ENCODE data around the gene PCDHA8. TPM values are rescaled to one million over a fixed set of nuclear protein-coding genes. Genes with fewer than 3 reads are reported as not detected.
A peak's percentile ranks its signal among the peaks of the same experiment; 100 is the strongest.
"Not testable (repeated sequence)": the region's sequence is repeated elsewhere in the genome, so short reads cannot be mapped to it uniquely, and the experiment has no call there.

Gene PCDHA8
- total and polyA plus RNA-seq, 2 donors from 2014 or later = 0.82 TPM; not detected in 1

- DNase-seq (peak in 1 of 5 donors; percentile 66), FAIRE-seq (no peak)
- intact Hi-C loops (cut with DNase I) = no loop called here
- H3K27me3 ChIP-seq (ENCODE audit: control insufficient read depth, insufficient read depth, low read length) = no peaks in the 10 kb centered on the region
- no peaks in the 10 kb centered on the region for H3K4me1 ChIP-seq (ENCODE audit: control insufficient read depth in 2 of 3, insufficient read depth in 2 of 3, low read depth in 1 of 3, low read length in 3 of 3)
- H3K36me3 ChIP-seq (ENCODE audit: control insufficient read depth in 2 of 3, insufficient read depth in 3 of 3, low read length in 3 of 3) = no peaks in the 10 kb centered on the region
- no peak for TF ChIP-seq CTCF (IDR thresholded peaks at IDR 0.05; ENCODE audit: borderline replicate concordance, extremely low read depth, insufficient read depth)
- no peak overlapping the region for H3K27ac ChIP-seq (ENCODE audit: low read depth in 2 of 2, low read length in 2 of 2)
- H3K9me3 ChIP-seq (ENCODE audit: control insufficient read depth in 2 of 3, insufficient read depth in 1 of 3, low read length in 3 of 3) = peaks cover 0 to 10% (median 3%) of the 10 kb centered on the region in 3 donors
- H3K9ac ChIP-seq (ENCODE audit: low read length in 3 of 3) = no peak overlapping the region
- no peak overlapping the region for H3K4me3 ChIP-seq (ENCODE audit: low read length in 3 of 3)
These were observed 29.5 kb downstream of the PCDHA8 start for GRCh38 chr5:140870221-140871201.

GRCh38 chr5:140875085-140876065 lies 34.4 kb downstream of the PCDHA8 start, which contains the start of gene PCDHA12:
Gene PCDHA12 (plus strand): TSS chr5:140875308. CDS start chr5:140875473, 165 bp downstream.
- Histone ChIP-seq H3K4me3 (ENCODE audit: low read length in 3 of 3) (peak within 1 kb of the TSS in 1 of 3 donors; percentile 52), H3K36me3 (ENCODE audit: control insufficient read depth in 2 of 3, insufficient read depth in 3 of 3, low read length in 3 of 3) (no peaks in the 10 kb centered on the region), H3K9me3 (ENCODE audit: control insufficient read depth in 2 of 3, insufficient read depth in 1 of 3, low read length in 3 of 3) (peaks cover 0 to 8% (median 2%) of the 10 kb centered on the region in 3 donors), H3K4me1 (ENCODE audit: control insufficient read depth in 2 of 3, insufficient read depth in 2 of 3, low read depth in 1 of 3, low read length in 3 of 3) (no peaks in the 10 kb centered on the region), H3K9ac (ENCODE audit: low read length in 3 of 3) (no peak within 1 kb of the TSS), H3K27ac (ENCODE audit: low read depth in 2 of 2, low read length in 2 of 2) (no peak within 1 kb of the TSS), H3K27me3 (ENCODE audit: control insufficient read depth, insufficient read depth, low read length) (no peaks in the 10 kb centered on the region)
- DNase-seq (no peak), FAIRE-seq (no peak)
- TF ChIP-seq CTCF (IDR thresholded peaks at IDR 0.05; ENCODE audit: borderline replicate concordance, extremely low read depth, insufficient read depth) = no peak
- intact Hi-C loops (cut with DNase I) = no loop called here

GRCh38 chr5:140876541-140877261 lies 35.7 kb downstream of the PCDHA8 start:
- H3K4me3 ChIP-seq (ENCODE audit: low read length in 3 of 3); intact Hi-C loops (cut with DNase I); H3K9me3 ChIP-seq (ENCODE audit: control insufficient read depth in 2 of 3, insufficient read depth in 1 of 3, low read length in 3 of 3); H3K27me3 ChIP-seq (ENCODE audit: control insufficient read depth, insufficient read depth, low read length); H3K36me3 ChIP-seq (ENCODE audit: control insufficient read depth in 2 of 3, insufficient read depth in 3 of 3, low read length in 3 of 3); H3K9ac ChIP-seq (ENCODE audit: low read length in 3 of 3); H3K27ac ChIP-seq (ENCODE audit: low read depth in 2 of 2, low read length in 2 of 2); H3K4me1 ChIP-seq (ENCODE audit: control insufficient read depth in 2 of 3, insufficient read depth in 2 of 3, low read depth in 1 of 3, low read length in 3 of 3); FAIRE-seq: not testable (repeated sequence)
- DNase-seq = peak in 1 of 5 donors; percentile 57
